Ovary (tissue), 9 donors: Measurements from ENCODE around the gene EPB41L2. TPM values are rescaled to one million over a fixed set of nuclear protein-coding genes. Genes with fewer than 3 reads are reported as not detected.

ENCODE experiments used
- DNase-seq, 5 donors: peaks; one replicate each; pipeline ENCODE4 v3.0.0-alpha.2; 2019 to 2020
- H3K27ac ChIP-seq, 2 donors: fragments of 200-600 bp; one replicate each; pipeline versions ENCODE4 v1.5.1 to v1.8.0; 2019 to 2022
- H3K27me3 ChIP-seq: fragments of 200-600 bp; one replicate; pipeline ENCODE4 v1.8.0; 2022
- H3K36me3 ChIP-seq: fragments of 200-600 bp; sonication (generic); one replicate; pipeline ENCODE4 v1.5.1; 2019
- H3K4me1 ChIP-seq: one replicate; pipeline ENCODE4 v1.8.1; 2013; ENCODE audit warnings: mild to moderate bottlenecking, moderate library complexity; ENCODE audit not compliant: insufficient read depth
- H3K4me3 ChIP-seq: fragments of 200-600 bp; sonication (generic); one replicate; pipeline ENCODE4 v1.5.1; 2017
- H3K9me3 ChIP-seq, 2 donors: fragments of 200-600 bp in 1 of 2; sonication (generic) in 1 of 2; one replicate each; pipeline versions ENCODE4 v1.5.1 to v1.8.1; 2013 to 2019; ENCODE audit warnings: mild to moderate bottlenecking in 1 of 2, moderate library complexity in 1 of 2
- EP300 ChIP-seq: sonication (generic); formaldehyde crosslinking; IDR thresholded peaks from one replicate; pipeline ENCODE4 v1.6.1; 2017; ENCODE audit warnings: antibody characterized with exemption
- POLR2A ChIP-seq: fragments of 450-650 bp; IDR thresholded peaks from one replicate; pipeline ENCODE4 v1.6.1; 2017; ENCODE audit warnings: antibody characterized with exemption, mild to moderate bottlenecking, moderate library complexity
- WGBS, 3 donors: extraction: QIAGEN DNeasy Blood & Tissue Kit in 1 of 3; methylation state at CpG; one replicate each; pipeline versions ENCODE4 v1.1.5 to v1.1.7; 2013 to 2017; 5-methylcytosine and 5-hydroxymethylcytosine counted together
- intact Hi-C, 4 donors: fragments of 100-400 bp; cut with DNase I; formaldehyde crosslinking; loops; one replicate each; pipeline versions ENCODE4 v1.11.0 to v1.15.1; 2022 to 2023
- polyA plus RNA-seq, 2 donors: library from polyadenylated mRNA; stranded (reverse); fragments of 200-250 nt in 1 of 2; fragments of 350-450 nt in 1 of 2; fragmentation: Illumina TruSeq in 1 of 2; extraction: RNeasy Lipid Tissue Mini Kit (QIAGEN cat#74804) in 1 of 2; gene quantifications; one replicate each; pipeline ENCODE4 v1.2.3, GENCODE V29; 2013 to 2014
- total RNA-seq, 7 donors: library from RNA; depleted of rRNA in 2 of 7; stranded (reverse); fragments of >200 nt in 2 of 7; fragmentation: NEBNext Ultra II Directional in 3 of 7; extraction: Animal tissue kit (Norgen Biotek cat#: 25700) in 3 of 7; gene quantifications; one replicate each; pipeline versions ENCODE4 v1.1.0 to v1.2.4, GENCODE V29; 2016 to 2023
- TF ChIP-seq, protein P1 (sequence below), 3 donors: fragments of 450-650 bp in 2 of 3; fragments of 200-600 bp in 1 of 3; IDR thresholded peaks; one replicate each; pipeline versions ENCODE4 v1.5.1 to v1.8.0; 2016 to 2022; ENCODE audit warnings: antibody characterized with exemption in 3 of 3, mild to moderate bottlenecking in 1 of 3
- donor health status: DM: no; HTN: no; CAD: no; lungs with moderate emphysema.
- donor health status: DM: no; HTN: no; CAD: no.
- donor health status: Bipolar disorder and iron deficiency.
- donor health status: DM: yes; HTN: yes; CAD: no.
- donor health status: DM: no; HTN: no; CAD: no.
- donor health status: DM: yes; HTN: yes; CAD: no.

The EPB41L2 gene
- total and polyA plus RNA-seq, 9 donors, result 49.8 to 294 (median 204) TPM

DNA sequence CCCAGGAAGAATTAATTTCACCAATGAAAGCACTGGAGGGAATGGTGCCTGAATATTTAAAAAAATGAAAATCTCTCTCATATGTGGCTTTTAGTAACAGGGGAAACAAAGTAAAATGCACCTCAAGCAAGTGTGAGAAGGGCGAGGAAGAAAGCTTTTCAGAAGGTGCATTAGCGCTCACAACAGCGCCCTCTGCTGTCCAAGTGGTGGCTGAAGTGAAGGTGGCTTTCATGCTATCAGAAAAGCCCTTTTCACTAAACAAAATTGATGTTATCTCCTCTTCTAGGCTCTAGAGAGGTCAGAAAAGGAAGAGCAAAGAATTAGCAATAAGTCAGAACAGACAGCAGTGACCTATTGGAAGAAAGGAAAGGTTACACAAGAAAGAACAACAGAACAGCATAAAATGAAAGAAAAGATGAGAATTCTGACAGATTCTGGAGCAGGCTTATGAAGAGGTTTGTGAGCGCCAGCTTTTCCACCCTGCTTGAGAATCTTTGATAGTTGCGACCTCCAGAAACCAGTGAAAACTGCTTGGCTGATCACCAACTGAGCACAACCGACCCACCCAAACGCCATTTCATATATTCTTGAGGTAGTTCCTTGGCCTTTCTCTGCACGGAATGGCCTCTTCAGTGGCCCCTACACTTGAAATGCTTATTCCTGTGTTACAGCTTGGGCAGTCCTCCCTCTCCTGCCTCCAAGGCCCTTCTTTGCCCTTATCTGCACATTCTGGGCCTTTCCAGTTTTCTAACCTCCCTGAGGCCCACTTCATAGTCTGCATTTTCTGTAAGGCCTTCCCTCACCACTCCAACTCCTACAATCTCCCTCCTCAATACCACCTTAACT, 190.6 kb downstream of the EPB41L2 start:
- H3K27me3 ChIP-seq, result no peaks in the 10 kb centered on the region
- WGBS, 3 donors, result 75 to 78% (median 76%) methylated on average over 8 of the region's 8 CpGs
- intact Hi-C loops, result loop anchor here in 2 of 4 donors (5.0 to 10.0 kb wide), 2 partner anchors 548 to 550 kb away; no protein-coding TSS in a partner anchor
- H3K9me3 ChIP-seq, result no peaks in the 10 kb centered on the region
- no peak overlapping the region for H3K4me3 ChIP-seq
- peak; percentile 59 to 83 (median 78) for DNase-seq
- TF ChIP-seq, protein P1, sequence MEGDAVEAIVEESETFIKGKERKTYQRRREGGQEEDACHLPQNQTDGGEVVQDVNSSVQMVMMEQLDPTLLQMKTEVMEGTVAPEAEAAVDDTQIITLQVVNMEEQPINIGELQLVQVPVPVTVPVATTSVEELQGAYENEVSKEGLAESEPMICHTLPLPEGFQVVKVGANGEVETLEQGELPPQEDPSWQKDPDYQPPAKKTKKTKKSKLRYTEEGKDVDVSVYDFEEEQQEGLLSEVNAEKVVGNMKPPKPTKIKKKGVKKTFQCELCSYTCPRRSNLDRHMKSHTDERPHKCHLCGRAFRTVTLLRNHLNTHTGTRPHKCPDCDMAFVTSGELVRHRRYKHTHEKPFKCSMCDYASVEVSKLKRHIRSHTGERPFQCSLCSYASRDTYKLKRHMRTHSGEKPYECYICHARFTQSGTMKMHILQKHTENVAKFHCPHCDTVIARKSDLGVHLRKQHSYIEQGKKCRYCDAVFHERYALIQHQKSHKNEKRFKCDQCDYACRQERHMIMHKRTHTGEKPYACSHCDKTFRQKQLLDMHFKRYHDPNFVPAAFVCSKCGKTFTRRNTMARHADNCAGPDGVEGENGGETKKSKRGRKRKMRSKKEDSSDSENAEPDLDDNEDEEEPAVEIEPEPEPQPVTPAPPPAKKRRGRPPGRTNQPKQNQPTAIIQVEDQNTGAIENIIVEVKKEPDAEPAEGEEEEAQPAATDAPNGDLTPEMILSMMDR (IDR thresholded peaks at IDR 0.05), result peak; percentile 32 to 70 (median 63)
- no peak for TF ChIP-seq POLR2A
- no peak overlapping the region for H3K27ac ChIP-seq
- H3K36me3 ChIP-seq, result no peaks in the 10 kb centered on the region
- H3K4me1 ChIP-seq, result peaks cover 2% of the 10 kb centered on the region

DNA sequence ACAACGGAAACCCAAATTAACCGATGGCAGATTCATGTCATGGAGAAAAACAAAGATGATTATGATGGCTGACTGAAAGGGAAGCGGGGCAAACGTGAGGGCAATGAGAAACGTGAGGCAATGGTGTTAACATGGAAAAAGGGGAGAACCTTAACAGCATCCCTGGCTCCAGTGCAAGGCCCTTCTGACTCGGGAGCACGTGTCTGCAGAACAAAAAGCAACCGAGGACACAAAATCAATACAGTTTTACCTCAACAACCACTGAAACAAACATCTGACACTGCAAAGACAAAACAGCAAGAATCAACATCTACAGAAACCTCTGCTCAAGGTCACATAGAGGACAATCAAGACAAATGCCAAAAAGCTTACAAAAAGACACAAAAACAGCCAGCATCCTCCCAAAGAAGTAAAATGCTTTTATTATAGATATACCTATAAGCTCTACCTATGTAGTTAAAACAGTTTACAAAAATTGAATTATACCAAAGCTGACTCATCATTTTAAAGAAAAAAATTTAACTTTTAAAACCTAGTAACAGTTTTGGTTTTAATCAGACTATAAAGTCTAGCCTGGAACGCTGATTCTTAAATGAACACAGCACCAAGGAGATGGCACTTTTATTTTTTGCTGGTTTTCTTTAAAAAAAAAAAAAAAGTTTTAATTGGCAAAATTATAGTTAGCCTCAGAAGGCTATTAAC, 192.7 kb downstream of the EPB41L2 start:
- Histone ChIP-seq H3K27ac (no peak overlapping the region), H3K27me3 (no peaks in the 10 kb centered on the region), H3K4me3 (no peak overlapping the region), H3K36me3 (no peaks in the 10 kb centered on the region), H3K9me3 (no peaks in the 10 kb centered on the region), H3K4me1 (peaks cover 2% of the 10 kb centered on the region)
- no peak for TF ChIP-seq POLR2A
- no peak for TF ChIP-seq EP300
- TF ChIP-seq, protein P1 (IDR thresholded peaks at IDR 0.05), result no peak
- intact Hi-C loops, result loop anchor here in 2 of 4 donors (5.0 to 10.0 kb wide), 2 partner anchors 546 to 548 kb away; no protein-coding TSS in a partner anchor
- DNase-seq, result no peak
- WGBS, 3 donors, result 40 to 58% (median 50%) methylated on average over 9 of the region's 9 CpGs

DNA sequence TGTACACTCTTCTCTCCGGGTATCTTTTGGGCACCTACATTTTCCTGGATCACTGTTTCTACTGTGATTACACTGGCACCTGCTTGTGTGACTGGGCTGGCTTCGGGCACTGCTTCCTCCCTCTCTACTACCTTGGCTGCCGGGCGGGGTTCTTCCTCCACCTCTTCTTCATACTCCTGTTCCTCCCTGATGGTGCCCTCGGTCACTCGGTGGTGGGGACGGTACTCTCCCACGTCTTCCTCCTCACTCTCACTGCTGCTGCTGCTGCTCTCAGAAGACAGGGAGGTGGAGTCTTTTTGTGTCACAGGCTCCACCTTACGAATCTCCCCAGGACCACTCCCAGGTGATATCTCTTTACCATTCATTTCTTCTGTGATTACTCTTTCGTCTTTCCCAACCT, 193.4 kb downstream of the EPB41L2 start:
- intact Hi-C loops, result loop anchor here in 2 of 4 donors (5.0 to 10.0 kb wide), 2 partner anchors 545 to 547 kb away; no protein-coding TSS in a partner anchor
- no peak for DNase-seq
- Histone ChIP-seq H3K9me3 (no peaks in the 10 kb centered on the region), H3K36me3 (no peaks in the 10 kb centered on the region), H3K4me1 (peaks cover 2% of the 10 kb centered on the region), H3K4me3 (no peak overlapping the region), H3K27me3 (no peaks in the 10 kb centered on the region), H3K27ac (no peak overlapping the region)
- WGBS, 3 donors, result 87 to 95% (median 92%) methylated on average over 10 of the region's 10 CpGs
- no peak for TF ChIP-seq EP300
- TF ChIP-seq, protein P1 (IDR thresholded peaks at IDR 0.05), result no peak
- TF ChIP-seq POLR2A, result no peak

DNA sequence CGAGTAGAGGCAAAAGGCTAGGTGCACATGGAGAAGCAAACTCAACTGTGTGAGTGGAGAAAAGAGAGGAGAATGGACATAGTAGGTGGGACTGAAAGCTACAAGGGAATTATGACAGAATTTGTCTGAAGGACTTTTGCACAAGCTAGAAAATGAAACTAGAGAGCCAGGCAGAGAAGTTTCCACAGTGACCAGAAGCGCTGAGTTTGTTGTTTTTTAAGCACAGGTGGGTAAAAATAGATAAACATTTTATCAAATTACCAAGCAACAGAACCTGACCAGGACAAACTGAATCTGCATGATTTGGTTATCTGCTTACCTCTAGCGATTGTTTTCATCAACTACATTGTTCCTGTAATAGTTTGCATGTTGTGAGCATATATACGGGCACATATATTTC, 197.3 kb downstream of the EPB41L2 start:
- H3K9me3 ChIP-seq, result no peaks in the 10 kb centered on the region
- H3K4me1 ChIP-seq, result peaks cover 2% of the 10 kb centered on the region
- intact Hi-C loops, result no loop called here
- TF ChIP-seq POLR2A, result no peak
- TF ChIP-seq, protein P1 (IDR thresholded peaks at IDR 0.05), result no peak
- no peak for TF ChIP-seq EP300
- no peak for DNase-seq
- no peak overlapping the region for H3K4me3 ChIP-seq
- H3K27ac ChIP-seq, result no peak overlapping the region
- H3K36me3 ChIP-seq, result no peaks in the 10 kb centered on the region
- WGBS, 3 donors, result 89 to 97% (median 92%) methylated on average over 4 of the region's 4 CpGs
- no peaks in the 10 kb centered on the region for H3K27me3 ChIP-seq
